Kidney epithelial cell (primary cell): ENCODE data around the gene SLC7A6OS. TPM values are rescaled to one million over a fixed set of nuclear protein-coding genes. Genes with fewer than 3 reads are reported as not detected.

Experiments used
- DNase-seq: peaks from one replicate; pipeline ENCODE4 v3.0.0-alpha.2; 2010; ENCODE audit warnings: low read depth
- H3K27me3 ChIP-seq: 2 replicates; pipeline ENCODE4 v1.6.0; 2011; ENCODE audit warnings: low read length; ENCODE audit not compliant: control insufficient read depth, insufficient read depth
- H3K36me3 ChIP-seq: 2 replicates; pipeline ENCODE4 v1.5.1; 2011; ENCODE audit warnings: low read length; ENCODE audit not compliant: control insufficient read depth, insufficient read depth
- H3K4me3 ChIP-seq: 2 replicates; pipeline ENCODE4 v1.5.1; 2011; ENCODE audit warnings: low read depth, mild to moderate bottlenecking, control low read depth, low read length
- CTCF ChIP-seq: IDR thresholded peaks from 2 replicates; pipeline ENCODE4 v1.5.1; 2011; ENCODE audit warnings: mild to moderate bottlenecking, moderate library complexity, low read length, control low read depth, inconsistent platforms; ENCODE audit not compliant: insufficient read depth, poor library complexity, severe bottlenecking
- total RNA-seq: library from RNA; depleted of rRNA; stranded (reverse); fragments of >200 nt; gene quantifications from 2 replicates; pipeline ENCODE4 v1.2.3, GENCODE V29; 2015

The SLC7A6OS gene
- total RNA-seq, 1 donor from 2014 or later: 10.4 TPM

GRCh38 chr16:68342620-68343019, 31.9 kb upstream of the SLC7A6OS start:
- Histone ChIP-seq H3K36me3 (peaks cover 3% of the 10 kb centered on the region), H3K4me3 (no peak overlapping the region), H3K27me3 (no peaks in the 10 kb centered on the region)
- no peak for DNase-seq
- TF ChIP-seq CTCF: no peak

- Histone ChIP-seq H3K27me3 (no peaks in the 10 kb centered on the region), H3K4me3 (no peak overlapping the region), H3K36me3 (peaks cover 3% of the 10 kb centered on the region)
- no peak for DNase-seq
- TF ChIP-seq CTCF: no peak
Observed at GRCh38 chr16:68339214-68339613, 28.5 kb upstream of the SLC7A6OS start.

- Histone ChIP-seq H3K36me3 (peaks cover 3% of the 10 kb centered on the region), H3K4me3 (no peak overlapping the region), H3K27me3 (no peaks in the 10 kb centered on the region)
- DNase-seq: no peak
- TF ChIP-seq CTCF: no peak
Observed at GRCh38 chr16:68338326-68339119, 27.8 kb upstream of the SLC7A6OS start.

- no peak overlapping the region for H3K4me3 ChIP-seq
- no peak for DNase-seq
- H3K36me3 ChIP-seq: peaks cover 3% of the 10 kb centered on the region
- no peak for TF ChIP-seq CTCF
- H3K27me3 ChIP-seq: no peaks in the 10 kb centered on the region
Observed at GRCh38 chr16:68335175-68335574, 24.4 kb upstream of the SLC7A6OS start.

- H3K36me3 ChIP-seq: no peaks in the 10 kb centered on the region
- H3K27me3 ChIP-seq: no peaks in the 10 kb centered on the region
- no peak for TF ChIP-seq CTCF
- DNase-seq: no peak
- no peak overlapping the region for H3K4me3 ChIP-seq
Observed at GRCh38 chr16:68332411-68333121, 21.8 kb upstream of the SLC7A6OS start.
